Spleen (tissue), 7 donors: ENCODE data around the gene TSPAN14.
A peak's percentile ranks its signal among the peaks of the same experiment; 100 is the strongest.

Experiments
- CTCF ChIP-seq, 11 experiments: fragments of 200-600 bp in 7 of 11; fragments of 450-650 bp in 4 of 11; sonication (generic) in 4 of 11; IDR thresholded peaks in 8 of 11; conservative IDR thresholded peaks in 3 of 11; 1 replicate in 7 of 11; 2 replicates in 4 of 11; pipeline versions ENCODE4 v1.4.0 to v1.8.0; 2016 to 2021; ENCODE audit warnings: antibody characterized with exemption in 11 of 11, inconsistent platforms in 4 of 11, mild to moderate bottlenecking in 1 of 11
- POLR2A ChIP-seq, 3 donors: fragments of 450-650 bp; IDR thresholded peaks; one replicate each; pipeline ENCODE4 v1.5.1; 2017; ENCODE audit warnings: antibody characterized with exemption in 3 of 3, mild to moderate bottlenecking in 1 of 3
- POLR2AphosphoS5 ChIP-seq, 3 donors: sonication (generic); formaldehyde crosslinking; IDR thresholded peaks; one replicate each; pipeline ENCODE4 v1.5.1; 2017; ENCODE audit warnings: antibody characterized with exemption in 3 of 3
- donor health status: DM: no; HTN: no; CAD: no; lungs with moderate emphysema.
- donor health status: DM: no; HTN: no; CAD: no.
- donor health status: DM: no; HTN: no; CAD: no.

- peak in 9 of 11 experiments; percentile 34 to 86 (median 78) for TF ChIP-seq CTCF (IDR thresholded peaks at IDR 0.05 in 8 of 11, conservative IDR thresholded peaks at IDR 0.05 in 3 of 11)
- TF ChIP-seq POLR2A (IDR thresholded peaks at IDR 0.05) = no peak
- TF ChIP-seq POLR2AphosphoS5 (IDR thresholded peaks at IDR 0.05) = peak in 1 of 3 donors; percentile 9
These were observed 9.3 kb upstream of the TSPAN14 start for GRCh38 chr10:80444646-80445319.
